Endothelial cell of umbilical vein (primary cell): ENCODE results near the gene MACROD2. TPM values are rescaled to one million over a fixed set of nuclear protein-coding genes. Genes with fewer than 3 reads are reported as not detected.

Source experiments
- BruUV-seq: library from RNA; stranded (reverse); fragments of 400-500 nt; replicated peaks from 2 replicates; lab custom pipeline; 2021; lab: Mats Ljungman, UMichigan
- CTCF ChIA-PET: fragments of 300-600, 350-600 bp; sonication (Branson Sonifier 250); formaldehyde crosslinking; loops from one replicate; lab custom pipeline; 2021; ENCODE audit warnings: antibody characterized with exemption, inconsistent platforms; lab: Charles Lee
- POLR2A ChIA-PET: fragments of 300-600, 350-600 bp; sonication (Branson Sonifier 250); formaldehyde crosslinking; loops from one replicate; lab custom pipeline; 2021; ENCODE audit warnings: antibody characterized with exemption, inconsistent platforms; lab: Charles Lee
- DNase-seq: peaks from one replicate; pipeline ENCODE4 v3.0.0-alpha.2; 2011; ENCODE audit warnings: low read depth, low spot score
- FAIRE-seq: peaks from 2 replicates; lab custom pipeline; 2011; peaks lifted over from hg19 to GRCh38; lab: Jason Lieb, UNC
- H2AFZ ChIP-seq: 2 replicates; pipeline ENCODE4 v1.6.0; 2012; ENCODE audit warnings: low read depth, low read length, control low read depth, inconsistent platforms
- H3K27ac ChIP-seq: 2 replicates; pipeline ENCODE4 v1.5.1; 2011; ENCODE audit warnings: low read depth, mild to moderate bottlenecking, control low read depth, low read length, moderate library complexity; ENCODE audit not compliant: insufficient read depth
- H3K27me3 ChIP-seq, 2 experiments: 2 replicates each; pipeline versions ENCODE4 v1.6.0 to v1.6.1; 2011; ENCODE audit warnings: low read length in 2 of 2, mixed read lengths in 1 of 2; ENCODE audit not compliant: control insufficient read depth in 2 of 2, insufficient read depth in 2 of 2
- H3K36me3 ChIP-seq, 2 experiments: 2 replicates in 1 of 2; 3 replicates in 1 of 2; pipeline ENCODE4 v1.5.1; 2011; ENCODE audit warnings: low read length in 2 of 2, mild to moderate bottlenecking in 1 of 2, moderate library complexity in 1 of 2; ENCODE audit not compliant: control insufficient read depth in 2 of 2, insufficient read depth in 2 of 2; ENCODE audit errors: extremely low read depth in 1 of 2
- H3K4me1 ChIP-seq: 3 replicates; pipeline ENCODE4 v1.5.1; 2011; ENCODE audit warnings: mild to moderate bottlenecking, low read length; ENCODE audit not compliant: control insufficient read depth, insufficient read depth; ENCODE audit errors: extremely low read depth
- H3K4me2 ChIP-seq: 2 replicates; pipeline ENCODE4 v1.6.1; 2011; ENCODE audit warnings: low read length, control low read depth, mixed read lengths; ENCODE audit not compliant: insufficient read depth
- H3K4me3 ChIP-seq, 3 experiments: fragments of 200-600 bp in 1 of 3; sonication (generic), shearing (Covaris generic) in 1 of 3; replicated peaks in 1 of 3; 2 replicates each; pipeline ENCODE4 v1.5.1; 2011 to 2016; ENCODE audit warnings: control low read depth in 3 of 3, low read length in 3 of 3, mild to moderate bottlenecking in 2 of 3, inconsistent platforms in 1 of 3, low read depth in 1 of 3, moderate library complexity in 1 of 3; ENCODE audit not compliant: insufficient read depth in 1 of 3
- H3K79me2 ChIP-seq: 2 replicates; pipeline ENCODE4 v1.6.0; 2012; ENCODE audit warnings: low read length, inconsistent platforms; ENCODE audit not compliant: control insufficient read depth, insufficient read depth
- H3K9ac ChIP-seq: replicated peaks from 2 replicates; pipeline ENCODE3; 2011; ENCODE audit warnings: low read length, control low read depth; ENCODE audit not compliant: insufficient read depth; ENCODE audit errors: extremely low read depth
- H3K9me1 ChIP-seq: replicated peaks from 3 replicates; pipeline ENCODE4 v1.6.0; 2011; ENCODE audit warnings: mild to moderate bottlenecking, low read length; ENCODE audit not compliant: control insufficient read depth, insufficient read depth; ENCODE audit errors: extremely low read depth
- H3K9me3 ChIP-seq: replicated peaks from 2 replicates; pipeline ENCODE4 v1.5.1; 2012; ENCODE audit warnings: low read length, inconsistent platforms; ENCODE audit not compliant: control insufficient read depth, insufficient read depth
- H4K20me1 ChIP-seq: replicated peaks from 2 replicates; pipeline ENCODE3; 2011; ENCODE audit warnings: mild to moderate bottlenecking, low read length; ENCODE audit not compliant: control insufficient read depth, insufficient read depth; ENCODE audit errors: extremely low read depth
- CTCF ChIP-seq, 2 donors: IDR thresholded peaks; 1 replicate in 1 of 2; 2 replicates in 1 of 2; pipeline ENCODE4 v1.5.1; 2011; ENCODE audit warnings: low read length in 2 of 2, mild to moderate bottlenecking in 2 of 2, moderate library complexity in 2 of 2, control low read depth in 1 of 2, inconsistent platforms in 1 of 2, low read depth in 1 of 2; ENCODE audit not compliant: insufficient read depth in 1 of 2; ENCODE audit errors: extremely low read depth in 1 of 2
- EZH2 ChIP-seq: IDR thresholded peaks from 2 replicates; pipeline ENCODE4 v1.6.1; 2012; ENCODE audit warnings: borderline replicate concordance, low read depth, mild to moderate bottlenecking, moderate library complexity, low read length, inconsistent platforms; ENCODE audit not compliant: severe bottlenecking
- FOS ChIP-seq: IDR thresholded peaks from 2 replicates; pipeline ENCODE4 v1.6.1; 2011; ENCODE audit warnings: mild to moderate bottlenecking, low read length, moderate library complexity, borderline replicate concordance; ENCODE audit not compliant: insufficient read depth
- JUN ChIP-seq: IDR thresholded peaks from 2 replicates; pipeline ENCODE4 v1.6.1; 2011; ENCODE audit warnings: borderline replicate concordance, low read depth; ENCODE audit not compliant: insufficient read length, insufficient read depth
- MAX ChIP-seq: IDR thresholded peaks from 2 replicates; pipeline ENCODE4 v1.6.1; 2011; ENCODE audit not compliant: insufficient read depth, insufficient read length
- MYC ChIP-seq: IDR thresholded peaks from one replicate; pipeline ENCODE4 v1.6.1; 2011; ENCODE audit warnings: mild to moderate bottlenecking, low read depth, low read length
- POLR2AphosphoS5 ChIP-seq: IDR thresholded peaks from 2 replicates; pipeline ENCODE4 v1.6.1; 2012; ENCODE audit warnings: low read depth, mild to moderate bottlenecking, control low read depth, low read length, moderate library complexity; ENCODE audit not compliant: insufficient read depth
- dilution Hi-C: fragments of 300-500 bp; cut with MboI; formaldehyde crosslinking; loops from one replicate; pipeline ENCODE4 v1.15.0; 2019; ENCODE audit warnings: low sequenced_read_pairs; ENCODE audit not compliant: extremely low pct_ligation_motif_present
- intact Hi-C: fragments of 100-400 bp; cut with micrococcal nuclease; formaldehyde crosslinking; loops from one replicate; pipeline ENCODE4 v1.10.0; 2022
- polyA plus RNA-seq, 4 experiments: library from polyadenylated mRNA; depleted of rRNA in 3 of 4; stranded (reverse) in 3 of 4; unstranded in 1 of 4; fragments of >200 nt; gene quantifications; 2 replicates each; pipeline versions ENCODE4 v1.2.1 to v1.2.3, GENCODE V29; 2011 to 2012; ENCODE audit warnings: missing spikeins in 1 of 4
- total RNA-seq: library from RNA; stranded (reverse); gene quantifications from 2 replicates; pipeline ENCODE4 v1.2.3, GENCODE V29; 2021

MACROD2 gene
- total and polyA plus RNA-seq, 2 donors (not counting 3 experiments of a cell fraction or from before 2014, with no cell fraction given) = 0.11 to 0.73 TPM

- BruUV-seq = no TSS peak
These were observed 865.8 kb downstream of the MACROD2 start for GRCh38 chr20:14861028-14861699.

More at GRCh38 chr20:14861028-14861699, 865.8 kb downstream of the MACROD2 start:
- Histone ChIP-seq H2AFZ (no peak overlapping the region), H3K9me1 (no peaks in the 10 kb centered on the region), H3K4me3 (no peak overlapping the region), H3K36me3 (no peaks in the 10 kb centered on the region), H3K79me2 (no peaks in the 10 kb centered on the region), H3K9ac (no peak overlapping the region), H3K27ac (no peak overlapping the region), H3K4me1 (no peaks in the 10 kb centered on the region), H3K9me3 (no peaks in the 10 kb centered on the region), H4K20me1 (no peaks in the 10 kb centered on the region), H3K4me2 (no peak overlapping the region), H3K27me3 (no peaks in the 10 kb centered on the region)
- dilution Hi-C loops = no loop called here
- DNase-seq = no peak
- POLR2A ChIA-PET = no interaction called here
- TF ChIP-seq MYC = no peak
- TF ChIP-seq JUN = no peak
- TF ChIP-seq MAX = no peak
- no peak for TF ChIP-seq POLR2AphosphoS5
- TF ChIP-seq FOS = no peak
- no peak for TF ChIP-seq EZH2
- TF ChIP-seq CTCF (IDR thresholded peaks at IDR 0.05; ENCODE audit: extremely low read depth in 1 of 2, insufficient read depth in 1 of 2, low read depth in 1 of 2, low read length in 2 of 2) = no peak
- no peak for FAIRE-seq
- CTCF ChIA-PET = no interaction called here
- intact Hi-C loops = no loop called here
